ENCODE results near the gene PLEKHA7.

DNA sequence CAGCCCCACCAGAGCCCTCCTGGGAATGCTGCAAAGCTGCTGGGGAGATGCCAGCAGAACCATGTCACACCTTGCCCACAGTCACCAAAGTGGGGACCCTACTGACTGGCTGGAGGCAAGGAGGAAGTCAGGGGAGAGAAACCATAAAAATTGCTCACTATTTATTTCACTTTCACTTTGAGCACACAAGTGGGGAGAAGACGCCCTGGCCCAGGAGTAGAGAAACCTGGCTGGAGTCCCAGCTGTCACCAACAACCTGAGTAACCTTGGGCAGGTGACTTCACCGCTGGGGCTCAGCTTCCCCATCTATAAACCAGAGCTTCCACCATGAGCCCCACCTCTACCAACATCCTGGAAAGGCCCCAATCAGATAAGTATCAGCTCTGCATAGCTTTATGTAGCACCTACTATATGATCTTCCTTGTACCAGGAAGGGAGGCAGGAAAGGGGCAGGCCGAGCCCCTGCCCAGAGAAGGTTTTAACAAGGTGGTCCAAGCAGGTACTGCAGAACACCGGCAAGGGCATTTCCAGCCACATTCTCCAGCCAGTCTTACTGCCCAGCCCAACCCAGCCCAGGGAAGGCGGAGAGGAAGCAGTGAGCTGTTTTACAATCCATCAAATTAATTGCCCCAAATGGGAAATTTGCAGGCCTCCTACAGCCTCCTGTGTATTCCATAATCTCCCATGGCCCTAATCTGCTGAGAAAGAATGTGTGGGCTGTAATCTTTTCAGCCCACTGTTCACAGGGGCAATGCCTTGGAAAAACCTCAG lies 27.6 kb downstream of the PLEKHA7 start:
- TF ChIP-seq EZH2 (IDR thresholded peaks at IDR 0.05), result no peak
- TF ChIP-seq ZNF274 (IDR thresholded peaks at IDR 0.05; ENCODE audit: low read depth, low read length), result no peak
- TF ChIP-seq YY1 (IDR thresholded peaks at IDR 0.05; ENCODE audit: extremely low read depth, insufficient replicate concordance, low read depth, low read length), result no peak
- TF ChIP-seq SP1 (IDR thresholded peaks at IDR 0.05; ENCODE audit: low read depth), result no peak
- TF ChIP-seq ZFX (IDR thresholded peaks at IDR 0.05), result no peak
- TF ChIP-seq, protein P1, sequence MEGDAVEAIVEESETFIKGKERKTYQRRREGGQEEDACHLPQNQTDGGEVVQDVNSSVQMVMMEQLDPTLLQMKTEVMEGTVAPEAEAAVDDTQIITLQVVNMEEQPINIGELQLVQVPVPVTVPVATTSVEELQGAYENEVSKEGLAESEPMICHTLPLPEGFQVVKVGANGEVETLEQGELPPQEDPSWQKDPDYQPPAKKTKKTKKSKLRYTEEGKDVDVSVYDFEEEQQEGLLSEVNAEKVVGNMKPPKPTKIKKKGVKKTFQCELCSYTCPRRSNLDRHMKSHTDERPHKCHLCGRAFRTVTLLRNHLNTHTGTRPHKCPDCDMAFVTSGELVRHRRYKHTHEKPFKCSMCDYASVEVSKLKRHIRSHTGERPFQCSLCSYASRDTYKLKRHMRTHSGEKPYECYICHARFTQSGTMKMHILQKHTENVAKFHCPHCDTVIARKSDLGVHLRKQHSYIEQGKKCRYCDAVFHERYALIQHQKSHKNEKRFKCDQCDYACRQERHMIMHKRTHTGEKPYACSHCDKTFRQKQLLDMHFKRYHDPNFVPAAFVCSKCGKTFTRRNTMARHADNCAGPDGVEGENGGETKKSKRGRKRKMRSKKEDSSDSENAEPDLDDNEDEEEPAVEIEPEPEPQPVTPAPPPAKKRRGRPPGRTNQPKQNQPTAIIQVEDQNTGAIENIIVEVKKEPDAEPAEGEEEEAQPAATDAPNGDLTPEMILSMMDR (IDR thresholded peaks at IDR 0.05 in 2 of 3, conservative IDR thresholded peaks at IDR 0.05 in 1 of 3; ENCODE audit: borderline replicate concordance in 1 of 3, insufficient read depth in 1 of 3, low read depth in 2 of 3, low read length in 2 of 3), result no peak
- no peak for TF ChIP-seq FOSL1 (IDR thresholded peaks at IDR 0.05; ENCODE audit: low read depth)
